B cell (primary cell): Measurements from ENCODE around the gene ELF1. TPM values are rescaled to one million over a fixed set of nuclear protein-coding genes. Genes with fewer than 3 reads are reported as not detected.
A peak's percentile ranks its signal among the peaks of the same experiment; 100 is the strongest.

Source experiments
- ATAC-seq: fragments of 200-7000 bp; cut with Tn5 transposase; one replicate; pipeline ENCODE4 v1.10.0; 2021; ENCODE audit warnings: low read depth, mild to moderate bottlenecking, moderate number of reproducible peaks, moderate library complexity
- CTCF ChIA-PET: fragments of 350-600 bp; sonication (Branson Sonifier 250); formaldehyde crosslinking; loops from one replicate; lab custom pipeline; 2021; ENCODE audit warnings: antibody characterized with exemption, inconsistent platforms; lab: Charles Lee
- POLR2A ChIA-PET: fragments of 350-600 bp; sonication (Branson Sonifier 250); formaldehyde crosslinking; loops from one replicate; lab custom pipeline; 2021; ENCODE audit warnings: antibody characterized with exemption; lab: Charles Lee
- DNase-seq: peaks from one replicate; pipeline ENCODE4 v3.0.0; 2013
- H2AFZ ChIP-seq: 2 replicates; pipeline ENCODE4 v1.6.1; 2012; ENCODE audit warnings: mild to moderate bottlenecking, low read depth, low read length; ENCODE audit not compliant: insufficient read depth, poor library complexity, severe bottlenecking
- H3K27ac ChIP-seq, 2 donors: 1 replicate in 1 of 2; 2 replicates in 1 of 2; pipeline ENCODE4 v1.5.1; 2012 to 2013; ENCODE audit warnings: low read length in 2 of 2, mild to moderate bottlenecking in 2 of 2, moderate library complexity in 1 of 2
- H3K27me3 ChIP-seq, 4 experiments: fragments of 200-600 bp in 1 of 4; sonication (generic) in 1 of 4; replicated peaks in 1 of 4; 1 replicate in 2 of 4; 2 replicates in 2 of 4; pipeline versions ENCODE4 v1.6.1 to v1.7.0; 2013 to 2016; ENCODE audit warnings: low read length in 3 of 4, mild to moderate bottlenecking in 2 of 4, mixed read lengths in 1 of 4, moderate library complexity in 1 of 4; ENCODE audit not compliant: insufficient read depth in 4 of 4, control insufficient read depth in 3 of 4; ENCODE audit errors: control extremely low read depth in 1 of 4
- H3K36me3 ChIP-seq, 2 experiments: replicated peaks in 1 of 2; 1 replicate in 1 of 2; 2 replicates in 1 of 2; pipeline versions ENCODE4 v1.6.1 to v1.7.1; 2013; ENCODE audit warnings: low read length in 1 of 2; ENCODE audit not compliant: insufficient read depth in 2 of 2, control insufficient read depth in 1 of 2; ENCODE audit errors: control extremely low read depth in 1 of 2, extremely low read depth in 1 of 2
- H3K4me1 ChIP-seq, 2 donors: fragments of 200-600 bp in 1 of 2; sonication (generic) in 1 of 2; 1 replicate in 1 of 2; 2 replicates in 1 of 2; pipeline versions ENCODE4 v1.5.1 to v1.6.1; 2013 to 2017; ENCODE audit warnings: low read length in 2 of 2; ENCODE audit not compliant: control insufficient read depth in 2 of 2, insufficient read depth in 2 of 2
- H3K4me2 ChIP-seq: replicated peaks from 2 replicates; pipeline ENCODE3; 2012; ENCODE audit warnings: mild to moderate bottlenecking, low read depth, low read length; ENCODE audit not compliant: poor library complexity, severe bottlenecking
- H3K4me3 ChIP-seq, 5 experiments: fragments of 200-600 bp in 1 of 5; sonication (generic) in 1 of 5; 1 replicate in 3 of 5; 2 replicates in 2 of 5; pipeline versions ENCODE4 v1.5.1 to v1.7.0; 2011 to 2016; ENCODE audit warnings: low read length in 4 of 5, mild to moderate bottlenecking in 4 of 5, low read depth in 2 of 5, control low read depth in 1 of 5, moderate library complexity in 1 of 5; ENCODE audit not compliant: insufficient read depth in 1 of 5; ENCODE audit errors: control extremely low read depth in 1 of 5, extremely low read depth in 1 of 5
- H3K79me2 ChIP-seq: fragments of 200-600 bp; sonication (generic); one replicate; pipeline ENCODE4 v1.6.0; 2016; ENCODE audit warnings: low read length; ENCODE audit not compliant: control insufficient read depth, insufficient read depth
- H3K9ac ChIP-seq: fragments of 200-600 bp; sonication (generic); 2 replicates; pipeline ENCODE4 v1.6.1; 2017; ENCODE audit warnings: mild to moderate bottlenecking, low read length, moderate library complexity
- H3K9me3 ChIP-seq, 3 donors: one replicate each; pipeline versions ENCODE4 v1.6.1 to v1.7.1; 2013; ENCODE audit warnings: low read length in 2 of 3; ENCODE audit not compliant: control insufficient read depth in 2 of 3, insufficient read depth in 1 of 3; ENCODE audit errors: control extremely low read depth in 1 of 3
- H4K20me1 ChIP-seq: 2 replicates; pipeline ENCODE4 v1.6.0; 2012; ENCODE audit warnings: mild to moderate bottlenecking, low read length; ENCODE audit not compliant: insufficient read depth, control insufficient read depth, poor library complexity, severe bottlenecking
- H3K27ac Mint-ChIP-seq: one replicate; pipeline ENCODE4 v1.8.0; 2021; ENCODE audit warnings: mixed read lengths
- H3K27me3 Mint-ChIP-seq: one replicate; pipeline ENCODE4 v1.8.0; 2021; ENCODE audit warnings: mixed read lengths
- H3K4me1 Mint-ChIP-seq: one replicate; pipeline ENCODE4 v1.8.0; 2021; ENCODE audit warnings: mixed read lengths
- H3K4me3 Mint-ChIP-seq: one replicate; pipeline ENCODE4 v1.8.0; 2021; ENCODE audit warnings: mixed read lengths
- H3K9me3 Mint-ChIP-seq: one replicate; pipeline ENCODE4 v1.8.0; 2022; ENCODE audit warnings: mixed read lengths; ENCODE audit not compliant: insufficient read depth
- EZH2 ChIP-seq: IDR thresholded peaks from 2 replicates; pipeline ENCODE4 v1.6.1; 2012; ENCODE audit warnings: borderline replicate concordance, low read depth, mild to moderate bottlenecking, moderate library complexity, low read length; ENCODE audit not compliant: insufficient read depth, poor library complexity, severe bottlenecking
- WGBS: methylation state at CpG from one replicate; pipeline ENCODE4 v1.1.5; 2013; ENCODE audit warnings: missing lambda C conversion rate; ENCODE audit not compliant: insufficient coverage; 5-methylcytosine and 5-hydroxymethylcytosine counted together
- intact Hi-C: fragments of 100-400 bp; cut with micrococcal nuclease; formaldehyde crosslinking; loops from one replicate; pipeline ENCODE4 v1.10.0; 2022
- polyA plus RNA-seq: library from polyadenylated mRNA; depleted of rRNA; stranded (reverse); fragments of >200 nt; gene quantifications from 2 replicates; pipeline ENCODE4 v1.2.3, GENCODE V29; 2012
- total RNA-seq, 2 donors: library from RNA; stranded (reverse); fragments of 120-200 nt in 1 of 2; gene quantifications; 1 replicate in 1 of 2; 2 replicates in 1 of 2; pipeline versions ENCODE4 v1.2.3 to v1.2.4, GENCODE V29; 2013 to 2022
- TF ChIP-seq, protein P1 (sequence below): fragments of 200-600 bp; IDR thresholded peaks from one replicate; pipeline ENCODE4 v1.8.0; 2022; ENCODE audit warnings: antibody characterized with exemption, mild to moderate bottlenecking

ELF1 gene
- total and polyA plus RNA-seq, 2 donors (not counting 1 experiment from before 2014, with no cell fraction given) = 62.0 to 186 TPM

DNA sequence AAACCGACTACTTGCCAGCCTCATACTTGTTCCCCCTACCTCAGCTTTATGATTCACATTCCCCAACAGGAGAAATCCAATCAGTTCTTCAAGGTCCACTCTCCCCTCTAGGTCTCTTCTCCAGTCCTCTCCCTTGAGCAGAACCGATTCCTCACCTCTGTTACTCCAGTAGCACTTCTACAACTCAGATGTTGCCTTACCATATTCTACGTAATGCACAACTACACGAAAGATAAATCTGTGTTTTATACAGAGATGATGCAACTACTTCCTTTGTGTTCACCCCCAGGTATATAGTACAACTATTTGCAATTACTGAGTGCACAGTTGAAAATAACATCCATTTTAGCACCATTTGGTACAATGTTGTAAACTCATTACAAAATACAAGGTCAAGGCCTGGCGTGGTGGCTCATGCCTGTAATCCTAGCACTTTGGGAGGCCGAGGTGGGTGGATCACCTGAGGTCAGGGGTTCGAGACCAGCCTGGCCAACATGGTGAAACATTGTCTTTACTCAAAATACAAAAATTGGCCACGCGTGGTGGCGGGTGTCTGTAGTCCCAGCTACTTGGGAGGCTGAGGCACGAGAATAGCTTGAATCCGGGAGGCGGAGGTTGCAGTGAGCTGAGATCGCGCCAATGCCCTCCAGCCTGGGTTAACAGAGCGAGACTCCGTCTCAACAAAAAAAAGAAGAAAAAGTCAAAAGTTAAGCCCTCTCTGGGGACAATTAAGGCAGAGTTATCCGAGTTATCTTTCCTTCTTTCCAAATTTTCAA, 39.4 kb upstream of the ELF1 start:
- 97% methylated on average over 13 of the region's 18 CpGs for WGBS
- ChIA-PET CTCF (interaction anchor here (1.1 to 3.7 kb wide), 7 partner anchors 10 to 281 kb away, joined by 3 to 31 read pairs (median 4); partner anchors contain the start of gene ELF1), POLR2A (interaction anchor here (3.2 kb wide), 1 partner anchor 39 kb away, joined by 32 read pairs; the partner anchor contains the start of gene ELF1)
- TF ChIP-seq EZH2 = no peak
- TF ChIP-seq, protein P1, sequence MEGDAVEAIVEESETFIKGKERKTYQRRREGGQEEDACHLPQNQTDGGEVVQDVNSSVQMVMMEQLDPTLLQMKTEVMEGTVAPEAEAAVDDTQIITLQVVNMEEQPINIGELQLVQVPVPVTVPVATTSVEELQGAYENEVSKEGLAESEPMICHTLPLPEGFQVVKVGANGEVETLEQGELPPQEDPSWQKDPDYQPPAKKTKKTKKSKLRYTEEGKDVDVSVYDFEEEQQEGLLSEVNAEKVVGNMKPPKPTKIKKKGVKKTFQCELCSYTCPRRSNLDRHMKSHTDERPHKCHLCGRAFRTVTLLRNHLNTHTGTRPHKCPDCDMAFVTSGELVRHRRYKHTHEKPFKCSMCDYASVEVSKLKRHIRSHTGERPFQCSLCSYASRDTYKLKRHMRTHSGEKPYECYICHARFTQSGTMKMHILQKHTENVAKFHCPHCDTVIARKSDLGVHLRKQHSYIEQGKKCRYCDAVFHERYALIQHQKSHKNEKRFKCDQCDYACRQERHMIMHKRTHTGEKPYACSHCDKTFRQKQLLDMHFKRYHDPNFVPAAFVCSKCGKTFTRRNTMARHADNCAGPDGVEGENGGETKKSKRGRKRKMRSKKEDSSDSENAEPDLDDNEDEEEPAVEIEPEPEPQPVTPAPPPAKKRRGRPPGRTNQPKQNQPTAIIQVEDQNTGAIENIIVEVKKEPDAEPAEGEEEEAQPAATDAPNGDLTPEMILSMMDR = no peak
- Histone ChIP-seq H3K27ac (no peak overlapping the region), H3K4me2 (no peak overlapping the region), H4K20me1 (no peaks in the 10 kb centered on the region), H3K27me3 (no peaks in the 10 kb centered on the region), H3K36me3 (no peaks in the 10 kb centered on the region), H3K4me3 (no peak overlapping the region), H3K9me3 (no peaks in the 10 kb centered on the region), H3K4me1 (peaks cover 28 to 30% of the 10 kb centered on the region in 2 donors), H3K79me2 (peaks cover 68% of the 10 kb centered on the region), H2AFZ (no peak overlapping the region), H3K9ac (no peak overlapping the region)
- ATAC-seq = no peak
- Mint-ChIP-seq H3K27me3 (no peaks in the 10 kb centered on the region), H3K4me3 (peak overlapping the region; percentile 26), H3K27ac (peak overlapping the region; percentile 69), H3K4me1 (peaks cover 60% of the 10 kb centered on the region), H3K9me3 (no peaks in the 10 kb centered on the region)
- DNase-seq = no peak
- intact Hi-C loops = loop anchor here (5.0 kb wide), 1 partner anchor 391 kb away; the partner anchor contains the start of gene FOXO1
